H9 (cell line): Measurements from ENCODE around the gene ZNF774. TPM values are rescaled to one million over a fixed set of nuclear protein-coding genes. Genes with fewer than 3 reads are reported as not detected.

Source experiments
- DNase-seq: peaks from one replicate; pipeline ENCODE4 v3.0.0-alpha.2; 2017
- H2AFZ ChIP-seq: one replicate; pipeline ENCODE4 v1.6.1; 2013; ENCODE audit warnings: mild to moderate bottlenecking, low read length, control low read depth, moderate library complexity
- H2AK5ac ChIP-seq: 2 replicates; pipeline ENCODE4 v1.6.1; 2013; ENCODE audit warnings: low read length, control low read depth, mixed read lengths; ENCODE audit not compliant: insufficient read length
- H2BK120ac ChIP-seq: one replicate; pipeline ENCODE4 v1.6.1; 2013; ENCODE audit warnings: low read depth, mild to moderate bottlenecking, low read length, control low read depth, inconsistent platforms; ENCODE audit not compliant: poor library complexity, severe bottlenecking
- H2BK12ac ChIP-seq: 2 replicates; pipeline ENCODE4 v1.6.1; 2013; ENCODE audit warnings: low read length, control low read depth, mixed read lengths, low read depth; ENCODE audit not compliant: insufficient read length
- H2BK15ac ChIP-seq: 2 replicates; pipeline ENCODE4 v1.6.1; 2013; ENCODE audit warnings: low read depth, low read length, control low read depth
- H2BK20ac ChIP-seq: one replicate; pipeline ENCODE4 v1.6.1; 2013; ENCODE audit warnings: low read depth, mild to moderate bottlenecking, low read length, control low read depth, inconsistent platforms; ENCODE audit not compliant: poor library complexity, severe bottlenecking
- H2BK5ac ChIP-seq: 2 replicates; pipeline ENCODE4 v1.6.1; 2013; ENCODE audit warnings: low read length, control low read depth, mixed read lengths; ENCODE audit not compliant: insufficient read length
- H3K14ac ChIP-seq: 2 replicates; pipeline ENCODE4 v1.6.1; 2013; ENCODE audit warnings: low read length, control low read depth; ENCODE audit not compliant: insufficient read depth
- H3K18ac ChIP-seq: 2 replicates; pipeline ENCODE4 v1.6.1; 2013; ENCODE audit warnings: low read depth, mild to moderate bottlenecking, mixed read lengths, low read length, control low read depth; ENCODE audit not compliant: insufficient read length
- H3K23ac ChIP-seq: 2 replicates; pipeline ENCODE4 v1.6.1; 2013; ENCODE audit warnings: low read length, control low read depth, mixed read lengths, low read depth; ENCODE audit not compliant: insufficient read length
- H3K23me2 ChIP-seq: 2 replicates; pipeline ENCODE4 v1.6.1; 2013; ENCODE audit warnings: low read depth, mild to moderate bottlenecking, mixed read lengths, low read length, control low read depth; ENCODE audit not compliant: insufficient read length, poor library complexity, severe bottlenecking
- H3K27ac ChIP-seq: 2 replicates; pipeline ENCODE4 v1.5.1; 2013; ENCODE audit warnings: low read length, control low read depth, mixed read lengths, low read depth; ENCODE audit not compliant: insufficient read length
- H3K27me3 ChIP-seq: 2 replicates; pipeline ENCODE4 v1.6.1; 2013; ENCODE audit warnings: low read length, control low read depth, inconsistent platforms; ENCODE audit not compliant: insufficient read depth
- H3K4ac ChIP-seq: 2 replicates; pipeline ENCODE4 v1.6.1; 2013; ENCODE audit warnings: low read depth, mild to moderate bottlenecking, control low read depth, inconsistent platforms, low read length, moderate library complexity
- H3K4me1 ChIP-seq: 2 replicates; pipeline ENCODE4 v1.6.1; 2013; ENCODE audit warnings: low read length, control low read depth, inconsistent platforms; ENCODE audit not compliant: insufficient read depth
- H3K4me2 ChIP-seq: 2 replicates; pipeline ENCODE4 v1.6.1; 2013; ENCODE audit warnings: low read length, control low read depth, mixed read lengths; ENCODE audit not compliant: insufficient read length, insufficient read depth
- H3K56ac ChIP-seq: 2 replicates; pipeline ENCODE4 v1.6.1; 2013; ENCODE audit warnings: low read depth, mild to moderate bottlenecking, mixed read lengths, low read length, control low read depth; ENCODE audit not compliant: insufficient read length
- H3K79me1 ChIP-seq: 2 replicates; pipeline ENCODE4 v1.6.1; 2013; ENCODE audit warnings: low read depth, mild to moderate bottlenecking, moderate library complexity, low read length, control low read depth, inconsistent platforms; ENCODE audit not compliant: insufficient read depth, poor library complexity, severe bottlenecking
- H3K79me2 ChIP-seq: 2 replicates; pipeline ENCODE4 v1.6.1; 2013; ENCODE audit warnings: low read length, control low read depth, inconsistent platforms; ENCODE audit not compliant: insufficient read depth
- H3K9ac ChIP-seq: 2 replicates; pipeline ENCODE4 v1.6.1; 2013; ENCODE audit warnings: low read length, control low read depth, mixed read lengths; ENCODE audit not compliant: insufficient read length; ENCODE audit errors: extremely low read depth
- H3K9me3 ChIP-seq: one replicate; pipeline ENCODE4 v1.6.1; 2013; ENCODE audit warnings: low read depth, low read length, inconsistent platforms; ENCODE audit not compliant: control insufficient read depth
- H3T11ph ChIP-seq: one replicate; pipeline ENCODE4 v1.6.1; 2013; ENCODE audit warnings: mild to moderate bottlenecking, low read length, control low read depth, inconsistent platforms
- H4K20me1 ChIP-seq: one replicate; pipeline ENCODE4 v1.6.1; 2013; ENCODE audit not compliant: control insufficient read depth, insufficient read length, insufficient read depth
- H4K5ac ChIP-seq: 2 replicates; pipeline ENCODE4 v1.6.1; 2013; ENCODE audit warnings: low read depth, mild to moderate bottlenecking, mixed read lengths, low read length, control low read depth; ENCODE audit not compliant: insufficient read length
- H4K8ac ChIP-seq: replicated peaks from 2 replicates; pipeline ENCODE4 v1.6.1; 2013; ENCODE audit warnings: low read length, control low read depth, mixed read lengths, low read depth; ENCODE audit not compliant: insufficient read length
- H4K91ac ChIP-seq: 2 replicates; pipeline ENCODE4 v1.6.1; 2013; ENCODE audit warnings: low read depth, mild to moderate bottlenecking, moderate library complexity, mixed read lengths, low read length, control low read depth; ENCODE audit not compliant: insufficient read length
- H3K27ac Mint-ChIP-seq, 3 experiments: 2 replicates in 2 of 3; 3 replicates in 1 of 3; pipeline ENCODE4 v1.8.0; 2020 to 2021; ENCODE audit warnings: mixed read lengths in 3 of 3, mild to moderate bottlenecking in 1 of 3, moderate library complexity in 1 of 3
- H3K27me3 Mint-ChIP-seq: 2 replicates; pipeline ENCODE4 v1.8.0; 2021; ENCODE audit warnings: low read depth, mild to moderate bottlenecking, moderate library complexity, mixed read lengths
- H3K36me3 Mint-ChIP-seq, 3 experiments: 2 replicates in 2 of 3; 3 replicates in 1 of 3; pipeline ENCODE4 v1.8.0; 2020 to 2021; ENCODE audit warnings: low read depth in 3 of 3, mixed read lengths in 3 of 3; ENCODE audit not compliant: insufficient read depth in 1 of 3
- H3K4me1 Mint-ChIP-seq, 2 experiments: 2 replicates each; pipeline ENCODE4 v1.8.0; 2020; ENCODE audit warnings: mixed read lengths in 2 of 2
- H3K4me3 Mint-ChIP-seq, 2 experiments: 2 replicates in 1 of 2; 3 replicates in 1 of 2; pipeline ENCODE4 v1.8.0; 2020 to 2021; ENCODE audit warnings: mild to moderate bottlenecking in 2 of 2, mixed read lengths in 2 of 2, moderate library complexity in 1 of 2
- H3K9me3 Mint-ChIP-seq, 2 experiments: 2 replicates in 1 of 2; 3 replicates in 1 of 2; pipeline ENCODE4 v1.8.0; 2020; ENCODE audit warnings: mild to moderate bottlenecking in 2 of 2, mixed read lengths in 2 of 2, moderate library complexity in 1 of 2
- CTCF ChIP-seq: fragments of 200-600 bp; sonication (generic); conservative IDR thresholded peaks from 3 replicates; pipeline ENCODE4 v1.8.0; 2021; ENCODE audit warnings: antibody characterized with exemption, mild to moderate bottlenecking
- whole genome bisulfite sequencing: extraction: QIAGEN DNeasy Blood & Tissue Kit; methylation state at CpG from one replicate; pipeline ENCODE4 v1.1.7; 2013; ENCODE audit warnings: missing lambda C conversion rate, low lambda C conversion rate, mixed read lengths; ENCODE audit not compliant: insufficient read length; ENCODE audit errors: extremely low coverage; 5-methylcytosine and 5-hydroxymethylcytosine counted together
- total RNA-seq: library from RNA; stranded (reverse); gene quantifications from 2 replicates; pipeline ENCODE4 v1.2.1, GENCODE V29; 2021

ZNF774 gene
- total RNA-seq, 1 experiment from 2014 or later: 2.5 TPM

DNA sequence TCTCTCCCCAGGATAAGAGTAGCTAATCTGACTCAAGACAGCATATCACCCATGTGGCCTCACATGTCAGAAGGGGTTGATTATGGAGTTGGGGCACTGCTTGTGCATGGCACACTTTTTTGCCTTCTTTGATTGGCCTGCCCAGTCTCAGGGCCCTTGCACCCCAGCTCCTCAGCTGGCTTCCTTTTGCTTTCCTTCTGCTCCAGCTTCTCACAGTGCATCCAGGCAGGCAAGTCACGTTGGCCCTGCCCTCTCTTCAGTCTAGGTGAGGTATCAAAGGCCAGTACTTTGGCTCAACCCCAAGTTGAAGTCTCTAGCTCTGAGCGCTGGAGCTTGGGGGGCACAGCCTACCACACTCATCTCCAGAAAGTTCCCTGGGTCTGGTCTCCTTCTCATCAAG, 44.4 kb upstream of the ZNF774 start:
- Histone ChIP-seq H3K18ac (no peak overlapping the region), H3K4ac (no peak overlapping the region), H2AFZ (no peak overlapping the region), H4K5ac (no peak overlapping the region), H2BK12ac (no peak overlapping the region), H3K4me1 (no peaks in the 10 kb centered on the region), H3K27me3 (no peaks in the 10 kb centered on the region), H4K20me1 (no peaks in the 10 kb centered on the region), H3K14ac (no peak overlapping the region), H2BK20ac (no peak overlapping the region), H3K9me3 (no peaks in the 10 kb centered on the region), H2AK5ac (no peak overlapping the region), H3K9ac (no peak overlapping the region), H4K91ac (no peak overlapping the region), H3T11ph (no peak overlapping the region), H2BK5ac (no peak overlapping the region), H4K8ac (no peak overlapping the region), H3K4me2 (no peak overlapping the region), H3K23me2 (no peaks in the 10 kb centered on the region), H2BK120ac (no peak overlapping the region), H3K56ac (no peak overlapping the region), H3K79me2 (no peaks in the 10 kb centered on the region), H3K79me1 (no peaks in the 10 kb centered on the region), H3K23ac (no peak overlapping the region), H2BK15ac (no peak overlapping the region), H3K27ac (no peak overlapping the region)
- no peaks in the 10 kb centered on the region for H3K36me3 Mint-ChIP-seq
- H3K9me3 Mint-ChIP-seq: no peaks in the 10 kb centered on the region
- no peak overlapping the region for H3K27ac Mint-ChIP-seq
- H3K27me3 Mint-ChIP-seq: peaks cover 3% of the 10 kb centered on the region; the same call in 1 of the 2 replicates
- no CpG with 5 or more reads among the region's 2 CpGs for WGBS
- no peak overlapping the region for H3K4me3 Mint-ChIP-seq
- no peak for TF ChIP-seq CTCF
- peaks cover 3 to 10% of the 10 kb centered on the region in 2 experiments; a peak in 3 of 4 replicates for H3K4me1 Mint-ChIP-seq
- DNase-seq: no peak
